Upper lobe of left lung (tissue), 6 donors: ENCODE data around the gene CRIP3. TPM values are rescaled to one million over a fixed set of nuclear protein-coding genes. Genes with fewer than 3 reads are reported as not detected.

Experiments used
- ATAC-seq, 2 donors: fragments of 200-7000 bp; cut with Tn5 transposase; one replicate each; pipeline ENCODE4 v1.9.1; 2022; ENCODE audit warnings: mild to moderate bottlenecking in 2 of 2, moderate library complexity in 2 of 2; ENCODE audit not compliant: low FRiP score in 2 of 2
- DNase-seq, 2 donors: peaks; one replicate each; pipeline ENCODE4 v3.0.0-alpha.2; 2019 to 2020
- H3K27ac ChIP-seq, 4 donors: fragments of 200-600 bp; sonication (generic); one replicate each; pipeline ENCODE4 v1.5.1; 2016 to 2019
- H3K27me3 ChIP-seq, 4 donors: fragments of 200-600 bp; sonication (generic); one replicate each; pipeline ENCODE4 v1.5.1; 2017 to 2019
- H3K36me3 ChIP-seq, 4 donors: fragments of 200-600 bp; sonication (generic); one replicate each; pipeline ENCODE4 v1.5.1; 2016 to 2019
- H3K4me1 ChIP-seq, 4 donors: fragments of 200-600 bp; sonication (generic); one replicate each; pipeline ENCODE4 v1.5.1; 2018 to 2019
- H3K4me3 ChIP-seq, 4 donors: fragments of 200-600 bp; sonication (generic); one replicate each; pipeline ENCODE4 v1.5.1; 2017 to 2019; ENCODE audit warnings: mild to moderate bottlenecking in 2 of 4, moderate library complexity in 1 of 4
- H3K9me3 ChIP-seq, 4 donors: fragments of 200-600 bp; sonication (generic); one replicate each; pipeline ENCODE4 v1.5.1; 2018 to 2019
- EP300 ChIP-seq, 4 donors: sonication (generic); formaldehyde crosslinking; IDR thresholded peaks; one replicate each; pipeline ENCODE4 v1.5.1; 2017; ENCODE audit warnings: antibody characterized with exemption in 4 of 4, control low read depth in 2 of 4
- POLR2A ChIP-seq, 4 donors: fragments of 450-650 bp; IDR thresholded peaks; one replicate each; pipeline ENCODE4 v1.5.1; 2016 to 2017; ENCODE audit warnings: antibody characterized with exemption in 4 of 4, mild to moderate bottlenecking in 2 of 4
- POLR2AphosphoS5 ChIP-seq, 2 donors: sonication (generic); formaldehyde crosslinking; IDR thresholded peaks; one replicate each; pipeline ENCODE4 v1.5.1; 2017; ENCODE audit warnings: antibody characterized with exemption in 2 of 2
- WGBS, 2 donors: methylation state at CpG; one replicate each; pipeline ENCODE4 v1.1.5; 2017 to 2018; 5-methylcytosine and 5-hydroxymethylcytosine counted together
- total RNA-seq, 6 donors: library from RNA; depleted of rRNA in 4 of 6; stranded (reverse); fragments of >200 nt in 4 of 6; gene quantifications; one replicate each; pipeline versions ENCODE4 v1.1.0 to v1.2.1, GENCODE V29; 2016 to 2021
- TF ChIP-seq, protein P1 (sequence below), 6 experiments: fragments of 450-650 bp in 4 of 6; fragments of 200-600 bp in 2 of 6; sonication (generic) in 2 of 6; IDR thresholded peaks; one replicate each; pipeline ENCODE4 v1.5.1; 2016 to 2019; ENCODE audit warnings: antibody characterized with exemption in 6 of 6
- donor health status: DM: no; HTN: no; CAD: no; lungs with moderate emphysema.
- donor health status: DM: no; HTN: yes; CAD: no; lungs with severe emphysema.

CRIP3 gene
- total RNA-seq, 6 donors from 2014 or later, result 1.5 TPM; not detected in 5

- Histone ChIP-seq H3K4me1 (peaks cover 24 to 35% (median 25%) of the 10 kb centered on the region in 4 donors), H3K27ac (no peak overlapping the region), H3K36me3 (no peaks in the 10 kb centered on the region), H3K9me3 (no peaks in the 10 kb centered on the region), H3K27me3 (peaks cover 0 to 26% (median 19%) of the 10 kb centered on the region in 4 donors), H3K4me3 (peak overlapping the region in 1 of 4 donors; percentile 52)
- DNase-seq (no peak), ATAC-seq (no peak)
- TF ChIP-seq POLR2AphosphoS5 (IDR thresholded peaks at IDR 0.05) (no peak), EP300 (IDR thresholded peaks at IDR 0.05) (no peak), POLR2A (IDR thresholded peaks at IDR 0.05) (no peak)
- TF ChIP-seq, protein P1, sequence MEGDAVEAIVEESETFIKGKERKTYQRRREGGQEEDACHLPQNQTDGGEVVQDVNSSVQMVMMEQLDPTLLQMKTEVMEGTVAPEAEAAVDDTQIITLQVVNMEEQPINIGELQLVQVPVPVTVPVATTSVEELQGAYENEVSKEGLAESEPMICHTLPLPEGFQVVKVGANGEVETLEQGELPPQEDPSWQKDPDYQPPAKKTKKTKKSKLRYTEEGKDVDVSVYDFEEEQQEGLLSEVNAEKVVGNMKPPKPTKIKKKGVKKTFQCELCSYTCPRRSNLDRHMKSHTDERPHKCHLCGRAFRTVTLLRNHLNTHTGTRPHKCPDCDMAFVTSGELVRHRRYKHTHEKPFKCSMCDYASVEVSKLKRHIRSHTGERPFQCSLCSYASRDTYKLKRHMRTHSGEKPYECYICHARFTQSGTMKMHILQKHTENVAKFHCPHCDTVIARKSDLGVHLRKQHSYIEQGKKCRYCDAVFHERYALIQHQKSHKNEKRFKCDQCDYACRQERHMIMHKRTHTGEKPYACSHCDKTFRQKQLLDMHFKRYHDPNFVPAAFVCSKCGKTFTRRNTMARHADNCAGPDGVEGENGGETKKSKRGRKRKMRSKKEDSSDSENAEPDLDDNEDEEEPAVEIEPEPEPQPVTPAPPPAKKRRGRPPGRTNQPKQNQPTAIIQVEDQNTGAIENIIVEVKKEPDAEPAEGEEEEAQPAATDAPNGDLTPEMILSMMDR (IDR thresholded peaks at IDR 0.05), result no peak
- WGBS, 2 donors, result 78 to 81% methylated on average over 10 of the region's 10 CpGs
Observed at GRCh38 chr6:43274127-43274915, 34.3 kb downstream of the CRIP3 start.

DNA sequence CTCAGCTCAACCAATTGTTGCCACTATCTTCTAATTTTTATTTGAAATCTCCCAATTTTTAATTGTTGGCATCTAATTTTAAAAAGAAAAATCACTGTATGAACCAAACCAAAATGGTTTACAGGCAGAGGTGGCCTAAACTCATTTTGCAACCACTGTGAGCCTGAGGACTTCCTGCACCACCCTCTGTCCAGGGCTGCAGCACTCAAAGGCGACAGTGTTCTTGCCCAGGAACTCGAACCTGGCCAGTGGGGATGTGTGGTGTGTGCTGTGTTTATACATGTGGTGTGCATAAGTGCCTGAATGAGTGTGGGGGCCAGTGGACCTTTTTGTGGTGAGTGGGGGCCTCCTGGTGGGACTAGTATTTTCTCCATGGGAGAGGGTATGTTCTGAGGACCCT lies 34.9 kb downstream of the CRIP3 start:
- WGBS, 2 donors, result 39 to 80% methylated on average over 1 to 2 of the region's 2 CpGs
- no peak for DNase-seq
- no peaks in the 10 kb centered on the region for H3K9me3 ChIP-seq
- no peak overlapping the region for H3K27ac ChIP-seq
- no peak for TF ChIP-seq POLR2A (IDR thresholded peaks at IDR 0.05)
- TF ChIP-seq POLR2AphosphoS5 (IDR thresholded peaks at IDR 0.05), result no peak
- TF ChIP-seq, protein P1 (IDR thresholded peaks at IDR 0.05), result no peak
- TF ChIP-seq EP300 (IDR thresholded peaks at IDR 0.05), result no peak
- no peak for ATAC-seq
- peaks cover 29 to 41% (median 31%) of the 10 kb centered on the region in 4 donors for H3K4me1 ChIP-seq
- no peaks in the 10 kb centered on the region for H3K36me3 ChIP-seq
- peaks cover 0 to 26% (median 19%) of the 10 kb centered on the region in 4 donors for H3K27me3 ChIP-seq
- no peak overlapping the region for H3K4me3 ChIP-seq

DNA sequence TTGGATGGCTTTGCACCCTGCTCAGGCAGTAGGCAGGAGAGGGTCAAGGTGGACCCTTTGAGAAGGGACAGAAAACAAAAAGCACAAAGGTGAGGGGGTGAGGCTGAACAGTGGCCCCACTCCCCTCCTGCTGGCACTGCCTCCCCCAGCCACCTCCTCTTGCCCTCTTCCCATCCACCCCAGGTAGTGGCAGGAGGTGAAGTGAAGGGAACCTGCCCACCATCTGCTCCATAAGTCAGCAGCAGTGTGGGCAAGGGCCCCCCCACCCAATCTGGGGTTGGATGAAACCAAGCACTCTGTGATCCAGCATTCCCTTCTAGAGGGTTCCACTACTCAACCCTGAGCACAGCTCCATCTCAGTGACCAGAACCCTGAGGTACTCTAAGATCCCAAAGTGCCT lies 36.7 kb downstream of the CRIP3 start:
- Histone ChIP-seq H3K36me3 (no peaks in the 10 kb centered on the region), H3K9me3 (no peaks in the 10 kb centered on the region), H3K27me3 (peaks cover 0 to 26% (median 19%) of the 10 kb centered on the region in 4 donors), H3K4me3 (no peak overlapping the region), H3K4me1 (peaks cover 29 to 46% (median 31%) of the 10 kb centered on the region in 4 donors), H3K27ac (no peak overlapping the region)
- DNase-seq, result no peak
- TF ChIP-seq POLR2A (IDR thresholded peaks at IDR 0.05), result no peak
- TF ChIP-seq EP300 (IDR thresholded peaks at IDR 0.05), result no peak
- TF ChIP-seq POLR2AphosphoS5 (IDR thresholded peaks at IDR 0.05), result no peak
- TF ChIP-seq, protein P1 (IDR thresholded peaks at IDR 0.05), result no peak
- no peak for ATAC-seq

GRCh38 chr6:43271103-43271815 lies 37.4 kb downstream of the CRIP3 start:
- DNase-seq, result no peak
- no peak overlapping the region for H3K27ac ChIP-seq
- TF ChIP-seq, protein P1 (IDR thresholded peaks at IDR 0.05), result no peak
- TF ChIP-seq POLR2A (IDR thresholded peaks at IDR 0.05), result no peak
- TF ChIP-seq POLR2AphosphoS5 (IDR thresholded peaks at IDR 0.05), result no peak
- TF ChIP-seq EP300 (IDR thresholded peaks at IDR 0.05), result no peak
- peaks cover 0 to 22% (median 15%) of the 10 kb centered on the region in 4 donors for H3K27me3 ChIP-seq
- no peak overlapping the region for H3K4me3 ChIP-seq
- ATAC-seq, result peak in 1 of 2 donors; percentile 15
- H3K9me3 ChIP-seq, result no peaks in the 10 kb centered on the region
- no peaks in the 10 kb centered on the region for H3K36me3 ChIP-seq
- H3K4me1 ChIP-seq, result peaks cover 26 to 42% (median 29%) of the 10 kb centered on the region in 4 donors
- WGBS, 2 donors, result 62 to 85% methylated on average over 6 to 8 of the region's 8 CpGs
